Measurements from ENCODE around the gene SLC9A9. TPM values are rescaled to one million over a fixed set of nuclear protein-coding genes. Genes with fewer than 3 reads are reported as not detected.

The SLC9A9 gene
- total RNA-seq, 1 experiment from 2014 or later, result not detected

DNA sequence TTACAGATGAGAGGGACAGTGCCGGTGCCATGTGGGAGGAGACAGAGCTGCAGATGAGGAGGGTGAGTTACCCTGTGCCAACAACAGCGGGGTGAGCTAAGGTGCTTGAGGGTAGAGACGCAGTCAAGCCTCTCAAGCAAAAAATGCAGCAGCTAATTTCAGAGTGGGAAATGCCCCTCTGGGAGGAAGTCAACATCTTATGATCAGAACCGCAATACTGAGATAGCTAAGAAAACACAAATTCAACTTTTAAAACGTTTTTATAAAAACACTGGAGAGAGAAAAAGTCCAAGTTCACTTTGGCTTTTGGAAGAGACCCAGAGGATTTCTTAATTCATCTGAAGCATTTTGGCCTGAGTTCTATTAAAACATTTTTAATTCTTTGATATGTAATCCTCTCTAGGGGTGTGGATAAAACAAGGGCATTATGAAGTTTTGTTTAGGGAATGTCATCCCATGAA is 319.2 kb downstream of the SLC9A9 start:
- no peaks in the 10 kb centered on the region for H3K9me3 ChIP-seq
- DNase-seq, result no peak
- H3K36me3 Mint-ChIP-seq (ENCODE audit: insufficient read depth, unreplicated experiment), result no peaks in the 10 kb centered on the region
- no peak overlapping the region for H3K4me3 Mint-ChIP-seq (ENCODE audit: unreplicated experiment)
- no peaks in the 10 kb centered on the region for H3K9me3 Mint-ChIP-seq (ENCODE audit: unreplicated experiment)
- H3K4me1 Mint-ChIP-seq (ENCODE audit: low read depth, unreplicated experiment), result no peaks in the 10 kb centered on the region
- H3K27me3 ChIP-seq (replicated peaks; ENCODE audit: control insufficient read depth, insufficient read depth, low read length), result no peaks in the 10 kb centered on the region
- H3K4me1 ChIP-seq, result no peaks in the 10 kb centered on the region
- no TSS peak for BruUV-seq (replicated peaks)
- intact Hi-C loops (cut with micrococcal nuclease; ENCODE audit: unreplicated experiment), result no loop called here
- TF ChIP-seq, protein P1, sequence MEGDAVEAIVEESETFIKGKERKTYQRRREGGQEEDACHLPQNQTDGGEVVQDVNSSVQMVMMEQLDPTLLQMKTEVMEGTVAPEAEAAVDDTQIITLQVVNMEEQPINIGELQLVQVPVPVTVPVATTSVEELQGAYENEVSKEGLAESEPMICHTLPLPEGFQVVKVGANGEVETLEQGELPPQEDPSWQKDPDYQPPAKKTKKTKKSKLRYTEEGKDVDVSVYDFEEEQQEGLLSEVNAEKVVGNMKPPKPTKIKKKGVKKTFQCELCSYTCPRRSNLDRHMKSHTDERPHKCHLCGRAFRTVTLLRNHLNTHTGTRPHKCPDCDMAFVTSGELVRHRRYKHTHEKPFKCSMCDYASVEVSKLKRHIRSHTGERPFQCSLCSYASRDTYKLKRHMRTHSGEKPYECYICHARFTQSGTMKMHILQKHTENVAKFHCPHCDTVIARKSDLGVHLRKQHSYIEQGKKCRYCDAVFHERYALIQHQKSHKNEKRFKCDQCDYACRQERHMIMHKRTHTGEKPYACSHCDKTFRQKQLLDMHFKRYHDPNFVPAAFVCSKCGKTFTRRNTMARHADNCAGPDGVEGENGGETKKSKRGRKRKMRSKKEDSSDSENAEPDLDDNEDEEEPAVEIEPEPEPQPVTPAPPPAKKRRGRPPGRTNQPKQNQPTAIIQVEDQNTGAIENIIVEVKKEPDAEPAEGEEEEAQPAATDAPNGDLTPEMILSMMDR (IDR thresholded peaks at IDR 0.05; ENCODE audit: insufficient read depth in 1 of 2, low read depth in 1 of 2, low read length in 1 of 2, severe bottlenecking in 1 of 2, unreplicated experiment in 1 of 2), result no peak
- CTCF ChIA-PET, result no interaction called here
- peaks cover 8% of the 10 kb centered on the region for H3K27me3 Mint-ChIP-seq (ENCODE audit: insufficient read depth, unreplicated experiment)
- H3K36me3 ChIP-seq (ENCODE audit: control insufficient read depth, insufficient read depth, low read length), result no peaks in the 10 kb centered on the region
- no peak overlapping the region for H3K27ac Mint-ChIP-seq (ENCODE audit: unreplicated experiment)
- no peak overlapping the region for H3K4me3 ChIP-seq (ENCODE audit: low read depth, low read length)
- POLR2A ChIA-PET, result no interaction called here

DNA sequence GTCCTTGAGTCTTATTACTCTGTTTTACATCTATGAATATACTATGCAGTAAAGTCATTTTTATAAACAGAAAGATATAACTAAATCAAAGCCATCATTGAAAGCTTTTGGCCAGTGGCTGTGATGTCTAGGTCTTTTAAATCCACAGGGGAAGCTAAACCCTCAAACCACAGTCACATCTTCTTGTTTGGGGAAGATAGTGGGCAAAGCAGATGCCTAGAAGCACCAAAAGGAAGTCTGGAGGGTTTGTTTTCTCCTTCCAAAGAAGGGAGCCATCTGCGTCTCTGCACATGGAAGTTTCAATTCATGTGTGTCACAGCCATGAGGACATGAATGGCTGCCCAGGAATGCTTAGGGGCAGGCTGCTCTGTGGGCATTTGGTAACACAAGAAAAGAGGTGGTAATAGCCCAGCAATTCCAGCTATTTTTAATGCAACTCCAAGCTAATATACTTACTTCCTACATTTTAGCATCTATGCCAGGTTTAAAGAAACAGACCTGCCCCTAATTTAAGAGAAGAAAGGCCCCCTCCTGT is 322.2 kb downstream of the SLC9A9 start:
- H3K4me3 ChIP-seq (ENCODE audit: low read depth, low read length), result no peak overlapping the region
- ChIA-PET CTCF (no interaction called here), POLR2A (no interaction called here)
- H3K9me3 ChIP-seq, result no peaks in the 10 kb centered on the region
- Mint-ChIP-seq H3K4me1 (ENCODE audit: low read depth, unreplicated experiment) (no peaks in the 10 kb centered on the region), H3K27ac (ENCODE audit: unreplicated experiment) (no peak overlapping the region), H3K9me3 (ENCODE audit: unreplicated experiment) (no peaks in the 10 kb centered on the region), H3K4me3 (ENCODE audit: unreplicated experiment) (no peak overlapping the region), H3K36me3 (ENCODE audit: insufficient read depth, unreplicated experiment) (no peaks in the 10 kb centered on the region), H3K27me3 (ENCODE audit: insufficient read depth, unreplicated experiment) (peaks cover 10% of the 10 kb centered on the region)
- no peak for DNase-seq
- intact Hi-C loops (cut with micrococcal nuclease; ENCODE audit: unreplicated experiment), result no loop called here
- no peaks in the 10 kb centered on the region for H3K27me3 ChIP-seq (replicated peaks; ENCODE audit: control insufficient read depth, insufficient read depth, low read length)
- no TSS peak for BruUV-seq (replicated peaks)
- H3K36me3 ChIP-seq (ENCODE audit: control insufficient read depth, insufficient read depth, low read length), result no peaks in the 10 kb centered on the region
- TF ChIP-seq, protein P1 (IDR thresholded peaks at IDR 0.05; ENCODE audit: insufficient read depth in 1 of 2, low read depth in 1 of 2, low read length in 1 of 2, severe bottlenecking in 1 of 2, unreplicated experiment in 1 of 2), result no peak
- no peaks in the 10 kb centered on the region for H3K4me1 ChIP-seq

DNA sequence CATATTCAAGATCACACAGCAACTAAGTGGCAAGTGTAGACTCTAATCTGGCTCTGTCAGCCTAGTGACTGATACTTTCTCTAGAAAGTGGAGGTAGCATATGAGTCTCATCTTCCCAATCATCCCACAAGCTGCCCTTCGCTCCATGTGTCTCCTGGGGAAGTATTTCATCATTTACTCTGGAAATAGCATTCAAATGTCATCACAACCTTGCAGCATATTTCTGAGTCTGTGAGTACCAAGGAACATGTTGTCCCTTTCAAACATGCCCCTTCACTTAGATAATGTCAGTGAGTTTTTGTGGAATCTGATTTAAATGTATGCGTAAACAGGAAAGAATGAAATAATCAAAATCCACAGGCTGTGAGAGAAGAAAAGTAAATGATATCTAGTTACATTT is 322.9 kb downstream of the SLC9A9 start:
- TF ChIP-seq, protein P1 (IDR thresholded peaks at IDR 0.05; ENCODE audit: insufficient read depth in 1 of 2, low read depth in 1 of 2, low read length in 1 of 2, severe bottlenecking in 1 of 2, unreplicated experiment in 1 of 2), result no peak
- no peaks in the 10 kb centered on the region for H3K4me1 ChIP-seq
- Mint-ChIP-seq H3K36me3 (ENCODE audit: insufficient read depth, unreplicated experiment) (no peaks in the 10 kb centered on the region), H3K4me3 (ENCODE audit: unreplicated experiment) (no peak overlapping the region), H3K27ac (ENCODE audit: unreplicated experiment) (no peak overlapping the region), H3K9me3 (ENCODE audit: unreplicated experiment) (no peaks in the 10 kb centered on the region), H3K4me1 (ENCODE audit: low read depth, unreplicated experiment) (no peaks in the 10 kb centered on the region), H3K27me3 (ENCODE audit: insufficient read depth, unreplicated experiment) (peaks cover 10% of the 10 kb centered on the region)
- H3K36me3 ChIP-seq (ENCODE audit: control insufficient read depth, insufficient read depth, low read length), result no peaks in the 10 kb centered on the region
- BruUV-seq (replicated peaks), result no TSS peak
- POLR2A ChIA-PET, result no interaction called here
- no peaks in the 10 kb centered on the region for H3K9me3 ChIP-seq
- intact Hi-C loops (cut with micrococcal nuclease; ENCODE audit: unreplicated experiment), result no loop called here
- CTCF ChIA-PET, result no interaction called here
- H3K4me3 ChIP-seq (ENCODE audit: low read depth, low read length), result no peak overlapping the region
- DNase-seq, result no peak
- H3K27me3 ChIP-seq (replicated peaks; ENCODE audit: control insufficient read depth, insufficient read depth, low read length), result no peaks in the 10 kb centered on the region
